Suprapubic skin (tissue), 4 donors: ENCODE results near the gene ERGIC1. TPM values are rescaled to one million over a fixed set of nuclear protein-coding genes. Genes with fewer than 3 reads are reported as not detected.
A peak's percentile ranks its signal among the peaks of the same experiment; 100 is the strongest.

Experiments used
- DNase-seq, 2 donors: peaks; one replicate each; pipeline ENCODE4 v3.0.0-alpha.2; 2019; ENCODE audit warnings: low spot score in 2 of 2
- H3K27ac ChIP-seq: fragments of 200-600 bp; sonication (generic); one replicate; pipeline ENCODE4 v1.5.1; 2019
- H3K27me3 ChIP-seq: fragments of 200-600 bp; sonication (generic); one replicate; pipeline ENCODE4 v1.5.1; 2019
- H3K36me3 ChIP-seq: fragments of 200-600 bp; sonication (generic); one replicate; pipeline ENCODE4 v1.5.1; 2019
- H3K4me1 ChIP-seq: fragments of 200-600 bp; sonication (generic); one replicate; pipeline ENCODE4 v1.5.1; 2019
- H3K4me3 ChIP-seq: fragments of 200-600 bp; sonication (generic); one replicate; pipeline ENCODE4 v1.5.1; 2019; ENCODE audit warnings: mild to moderate bottlenecking
- H3K9me3 ChIP-seq: fragments of 200-600 bp; sonication (generic); one replicate; pipeline ENCODE4 v1.5.1; 2019
- EP300 ChIP-seq: sonication (generic); formaldehyde crosslinking; IDR thresholded peaks from one replicate; pipeline ENCODE4 v1.6.1; 2017; ENCODE audit warnings: antibody characterized with exemption
- POLR2A ChIP-seq, 2 donors: fragments of 450-650 bp; IDR thresholded peaks; one replicate each; pipeline ENCODE4 v1.6.1; 2017; ENCODE audit warnings: antibody characterized with exemption in 2 of 2, mild to moderate bottlenecking in 2 of 2, moderate library complexity in 2 of 2
- POLR2AphosphoS5 ChIP-seq, 3 donors: sonication (generic); formaldehyde crosslinking; IDR thresholded peaks; one replicate each; pipeline ENCODE4 v1.6.1; 2017; ENCODE audit warnings: antibody characterized with exemption in 3 of 3
- WGBS: methylation state at CpG from one replicate; pipeline ENCODE4 v1.1.5; 2018; 5-methylcytosine and 5-hydroxymethylcytosine counted together
- total RNA-seq, 4 donors: library from RNA; depleted of rRNA; stranded (reverse); fragments of >200 nt; gene quantifications; one replicate each; pipeline ENCODE4 v1.1.0, GENCODE V29; 2016
- TF ChIP-seq, protein P1 (sequence below), 2 donors: fragments of 200-600 bp in 1 of 2; fragments of 450-650 bp in 1 of 2; sonication (generic) in 1 of 2; IDR thresholded peaks; one replicate each; pipeline ENCODE4 v1.5.1; 2016 to 2019; ENCODE audit warnings: antibody characterized with exemption in 2 of 2, mild to moderate bottlenecking in 1 of 2, moderate library complexity in 1 of 2

Gene ERGIC1
- total RNA-seq, 4 donors from 2014 or later: 81.2 to 106 (median 91.8) TPM

DNA sequence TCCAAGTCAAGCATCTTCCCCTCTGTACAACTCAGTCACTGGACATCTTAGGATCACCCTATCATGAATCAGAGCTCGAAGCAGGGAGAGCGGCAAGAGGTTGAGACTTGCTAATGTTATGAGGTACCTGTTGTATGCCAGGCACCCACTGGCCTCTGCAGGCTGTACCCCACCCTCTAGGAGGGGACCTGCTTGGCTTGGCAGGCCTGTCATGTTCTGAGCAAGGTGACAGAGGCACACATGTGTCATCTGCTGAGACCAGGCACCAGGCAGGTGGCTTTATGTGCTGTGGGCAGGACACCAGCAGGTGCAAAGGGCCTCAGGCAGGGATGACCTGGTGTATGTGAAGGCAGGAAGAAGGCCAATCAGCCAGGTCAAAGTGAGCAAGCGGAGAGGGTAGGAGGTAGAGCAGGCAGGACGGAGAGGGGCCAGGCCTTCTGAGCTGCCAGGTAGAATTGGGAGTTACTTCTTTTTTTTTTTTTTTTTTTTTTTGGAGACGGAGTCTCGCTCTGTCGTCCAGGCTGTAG, 64.9 kb downstream of the ERGIC1 start:
- WGBS: 88% methylated on average over 7 of the region's 7 CpGs
- no peaks in the 10 kb centered on the region for H3K9me3 ChIP-seq
- peak overlapping the region; percentile 84 for H3K27ac ChIP-seq
- H3K36me3 ChIP-seq: peaks cover 3% of the 10 kb centered on the region
- H3K4me1 ChIP-seq: peaks cover 73% of the 10 kb centered on the region
- no peaks in the 10 kb centered on the region for H3K27me3 ChIP-seq
- TF ChIP-seq EP300: no peak
- no peak for TF ChIP-seq POLR2AphosphoS5 (IDR thresholded peaks at IDR 0.05)
- TF ChIP-seq, protein P1, sequence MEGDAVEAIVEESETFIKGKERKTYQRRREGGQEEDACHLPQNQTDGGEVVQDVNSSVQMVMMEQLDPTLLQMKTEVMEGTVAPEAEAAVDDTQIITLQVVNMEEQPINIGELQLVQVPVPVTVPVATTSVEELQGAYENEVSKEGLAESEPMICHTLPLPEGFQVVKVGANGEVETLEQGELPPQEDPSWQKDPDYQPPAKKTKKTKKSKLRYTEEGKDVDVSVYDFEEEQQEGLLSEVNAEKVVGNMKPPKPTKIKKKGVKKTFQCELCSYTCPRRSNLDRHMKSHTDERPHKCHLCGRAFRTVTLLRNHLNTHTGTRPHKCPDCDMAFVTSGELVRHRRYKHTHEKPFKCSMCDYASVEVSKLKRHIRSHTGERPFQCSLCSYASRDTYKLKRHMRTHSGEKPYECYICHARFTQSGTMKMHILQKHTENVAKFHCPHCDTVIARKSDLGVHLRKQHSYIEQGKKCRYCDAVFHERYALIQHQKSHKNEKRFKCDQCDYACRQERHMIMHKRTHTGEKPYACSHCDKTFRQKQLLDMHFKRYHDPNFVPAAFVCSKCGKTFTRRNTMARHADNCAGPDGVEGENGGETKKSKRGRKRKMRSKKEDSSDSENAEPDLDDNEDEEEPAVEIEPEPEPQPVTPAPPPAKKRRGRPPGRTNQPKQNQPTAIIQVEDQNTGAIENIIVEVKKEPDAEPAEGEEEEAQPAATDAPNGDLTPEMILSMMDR (IDR thresholded peaks at IDR 0.05): no peak
- TF ChIP-seq POLR2A (IDR thresholded peaks at IDR 0.05): no peak
- no peak overlapping the region for H3K4me3 ChIP-seq
- DNase-seq: no peak

DNA sequence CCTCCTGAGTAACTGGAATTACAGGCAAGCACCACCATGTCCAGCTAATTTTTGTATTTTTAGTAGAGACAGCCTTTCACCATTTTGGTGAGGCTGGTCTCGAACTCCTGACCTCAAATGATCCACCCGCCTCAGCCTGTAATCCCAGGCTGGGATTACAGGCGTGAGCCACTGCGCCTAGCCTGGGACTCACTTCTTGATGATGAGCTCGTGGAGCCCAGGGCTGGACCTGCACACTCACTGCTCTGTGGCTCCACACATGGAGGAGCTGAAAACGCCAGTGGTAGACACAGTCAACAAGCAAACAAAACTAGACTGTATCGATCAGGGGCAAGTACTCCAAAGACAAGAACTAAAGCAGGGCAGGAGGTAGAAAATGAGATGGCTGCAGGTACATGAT, 65.4 kb downstream of the ERGIC1 start:
- Histone ChIP-seq H3K27ac (peak overlapping the region; percentile 94), H3K4me1 (peaks cover 78% of the 10 kb centered on the region), H3K9me3 (no peaks in the 10 kb centered on the region), H3K36me3 (peaks cover 3% of the 10 kb centered on the region), H3K4me3 (no peak overlapping the region), H3K27me3 (no peaks in the 10 kb centered on the region)
- DNase-seq: no peak
- TF ChIP-seq POLR2AphosphoS5 (IDR thresholded peaks at IDR 0.05) (no peak), EP300 (no peak), POLR2A (IDR thresholded peaks at IDR 0.05) (no peak)
- TF ChIP-seq, protein P1 (IDR thresholded peaks at IDR 0.05): no peak
- 86% methylated on average over 7 of the region's 7 CpGs for WGBS

DNA sequence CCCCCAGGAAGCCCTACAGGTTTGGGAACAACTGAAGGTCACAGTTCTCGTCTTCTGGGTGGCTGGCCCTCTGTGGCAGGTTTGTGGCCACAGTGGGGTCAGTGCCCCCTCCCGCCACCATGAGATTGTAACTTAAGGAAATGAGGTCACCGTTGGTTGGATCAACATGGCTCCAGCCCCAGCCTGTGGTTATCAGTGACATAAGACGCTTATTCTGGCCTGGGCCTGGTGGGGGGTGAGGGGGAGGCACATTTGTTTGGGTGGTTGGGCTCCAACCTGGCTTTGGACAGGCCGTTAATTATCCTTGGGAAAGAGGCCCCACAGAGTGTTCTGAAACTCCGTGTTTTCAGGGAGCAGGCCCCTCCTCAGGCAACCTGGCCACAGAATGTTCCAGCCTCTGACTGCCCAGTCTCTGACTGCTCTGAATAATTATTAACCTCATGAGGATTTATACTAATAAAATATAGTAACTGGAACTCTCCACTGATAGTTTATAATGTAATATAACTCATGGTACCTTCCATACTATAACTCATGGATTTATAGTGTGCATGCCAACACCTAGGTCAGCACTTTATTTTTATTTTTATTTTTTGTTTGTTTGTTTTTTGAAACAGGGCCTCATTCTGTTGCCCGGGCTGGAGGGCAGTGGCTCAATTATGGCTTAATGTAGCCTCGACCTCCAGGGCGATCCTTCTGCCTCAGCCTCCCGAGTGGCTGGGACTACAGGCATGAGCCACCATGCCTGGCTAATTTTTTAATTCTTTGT, 67.1 kb downstream of the ERGIC1 start:
- Histone ChIP-seq H3K9me3 (no peaks in the 10 kb centered on the region), H3K4me1 (peaks cover 94% of the 10 kb centered on the region), H3K27ac (peak overlapping the region; percentile 94), H3K27me3 (no peaks in the 10 kb centered on the region), H3K36me3 (no peaks in the 10 kb centered on the region), H3K4me3 (no peak overlapping the region)
- TF ChIP-seq POLR2AphosphoS5 (IDR thresholded peaks at IDR 0.05) (no peak), EP300 (peak; percentile 44)
- TF ChIP-seq, protein P1 (IDR thresholded peaks at IDR 0.05): no peak
- DNase-seq: no peak
- WGBS: 78% methylated on average over 10 of the region's 10 CpGs

DNA sequence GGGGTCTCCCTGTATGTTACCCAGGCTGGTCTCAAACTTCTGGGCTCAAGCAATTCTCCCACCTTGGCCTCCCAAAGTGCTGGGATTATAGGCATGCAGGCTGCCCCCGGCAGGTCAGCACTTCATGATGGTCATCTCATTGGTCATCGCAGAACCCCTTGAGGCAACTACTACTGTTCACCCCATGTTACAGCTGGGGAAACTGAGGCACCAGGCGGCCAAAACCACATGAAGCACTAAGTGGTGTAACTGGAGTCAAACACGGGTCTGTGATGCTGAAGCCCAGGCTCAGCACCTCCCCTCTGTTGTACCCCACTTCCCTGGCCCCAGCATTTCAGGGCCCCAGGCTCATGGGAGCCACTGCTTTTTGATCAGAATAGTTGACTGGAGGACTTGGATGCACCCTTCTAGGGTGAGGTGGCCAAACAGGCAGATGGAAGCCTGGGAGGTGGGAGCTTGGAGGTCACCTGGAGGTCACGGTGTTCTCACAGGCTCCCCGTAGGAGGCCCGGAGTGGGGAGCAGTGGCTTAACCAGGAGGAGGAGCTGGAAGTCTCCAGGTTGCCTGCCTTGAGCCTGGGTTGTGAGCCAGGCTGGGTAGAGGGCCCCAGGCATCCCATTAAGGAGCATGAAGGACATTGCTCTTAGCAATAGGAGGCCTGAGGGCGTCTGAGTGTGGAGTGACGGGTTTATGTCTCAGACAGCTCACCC, 67.9 kb downstream of the ERGIC1 start:
- H3K9me3 ChIP-seq: no peaks in the 10 kb centered on the region
- peak overlapping the region; percentile 94 for H3K27ac ChIP-seq
- 85% methylated on average over 6 of the region's 9 CpGs for WGBS
- no peaks in the 10 kb centered on the region for H3K27me3 ChIP-seq
- TF ChIP-seq, protein P1 (IDR thresholded peaks at IDR 0.05): no peak
- TF ChIP-seq POLR2AphosphoS5 (IDR thresholded peaks at IDR 0.05) (no peak), EP300 (no peak), POLR2A (IDR thresholded peaks at IDR 0.05) (no peak)
- H3K36me3 ChIP-seq: no peaks in the 10 kb centered on the region
- no peak for DNase-seq
- peaks cover 94% of the 10 kb centered on the region for H3K4me1 ChIP-seq
- no peak overlapping the region for H3K4me3 ChIP-seq
